Measurements from ENCODE around the gene ATP6V0D1.

DNA sequence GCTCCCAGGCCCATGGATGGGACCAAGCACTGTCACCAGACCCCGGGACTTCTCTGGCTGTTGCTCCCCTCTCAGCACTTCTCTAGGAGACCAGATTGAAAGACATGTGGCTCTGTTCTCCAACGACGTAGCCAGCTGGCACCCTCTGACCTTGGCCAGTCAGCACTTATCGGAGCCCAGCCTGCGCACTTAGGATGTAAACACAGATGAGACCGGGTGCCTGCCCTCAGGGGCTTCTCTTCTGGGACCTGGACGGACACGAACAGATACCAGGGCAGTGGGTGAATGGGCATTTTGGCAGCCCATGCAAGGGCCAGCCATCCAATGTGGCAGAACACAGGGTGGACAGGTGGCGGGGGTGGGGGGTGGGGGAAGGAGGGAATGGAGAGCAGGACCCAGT is 71.3 kb downstream of the ATP6V0D1 start:
- TF ChIP-seq POLR2A (IDR thresholded peaks at IDR 0.05; ENCODE audit: low read length) = no peak
- TF ChIP-seq GATA1 (IDR thresholded peaks at IDR 0.05; ENCODE audit: low read depth, low read length) = no peak

Measured in erythroblast (primary cell).